ENCODE measurements around the gene FHDC1.
"Not testable (repeated sequence)": the region's sequence is repeated elsewhere in the genome, so short reads cannot be mapped to it uniquely, and the experiment has no call there.

FHDC1 gene, protein sequence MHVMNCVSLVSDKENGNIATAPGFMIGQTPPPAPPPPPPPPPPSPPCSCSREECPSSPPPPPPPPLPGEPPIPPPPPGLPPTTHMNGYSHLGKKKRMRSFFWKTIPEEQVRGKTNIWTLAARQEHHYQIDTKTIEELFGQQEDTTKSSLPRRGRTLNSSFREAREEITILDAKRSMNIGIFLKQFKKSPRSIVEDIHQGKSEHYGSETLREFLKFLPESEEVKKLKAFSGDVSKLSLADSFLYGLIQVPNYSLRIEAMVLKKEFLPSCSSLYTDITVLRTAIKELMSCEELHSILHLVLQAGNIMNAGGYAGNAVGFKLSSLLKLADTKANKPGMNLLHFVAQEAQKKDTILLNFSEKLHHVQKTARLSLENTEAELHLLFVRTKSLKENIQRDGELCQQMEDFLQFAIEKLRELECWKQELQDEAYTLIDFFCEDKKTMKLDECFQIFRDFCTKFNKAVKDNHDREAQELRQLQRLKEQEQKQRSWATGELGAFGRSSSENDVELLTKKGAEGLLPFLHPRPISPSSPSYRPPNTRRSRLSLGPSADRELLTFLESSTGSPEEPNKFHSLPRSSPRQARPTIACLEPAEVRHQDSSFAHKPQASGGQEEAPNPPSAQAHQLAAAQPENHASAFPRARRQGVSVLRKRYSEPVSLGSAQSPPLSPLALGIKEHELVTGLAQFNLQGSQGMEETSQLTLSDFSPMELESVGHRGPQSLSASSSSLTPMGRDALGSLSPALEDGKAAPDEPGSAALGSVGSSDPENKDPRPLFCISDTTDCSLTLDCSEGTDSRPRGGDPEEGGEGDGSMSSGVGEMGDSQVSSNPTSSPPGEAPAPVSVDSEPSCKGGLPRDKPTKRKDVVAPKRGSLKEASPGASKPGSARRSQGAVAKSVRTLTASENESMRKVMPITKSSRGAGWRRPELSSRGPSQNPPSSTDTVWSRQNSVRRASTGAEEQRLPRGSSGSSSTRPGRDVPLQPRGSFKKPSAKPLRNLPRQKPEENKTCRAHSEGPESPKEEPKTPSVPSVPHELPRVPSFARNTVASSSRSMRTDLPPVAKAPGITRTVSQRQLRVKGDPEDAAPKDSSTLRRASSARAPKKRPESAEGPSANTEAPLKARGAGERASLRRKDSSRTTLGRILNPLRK

GRCh38 chr4:152935631-152936445, at the start of gene FHDC1:
TSS of gene FHDC1 (plus strand) at chr4:152936323. CDS start at chr4:152943058, 6,735 bp downstream.
- DNase-seq: no peak

DNA sequence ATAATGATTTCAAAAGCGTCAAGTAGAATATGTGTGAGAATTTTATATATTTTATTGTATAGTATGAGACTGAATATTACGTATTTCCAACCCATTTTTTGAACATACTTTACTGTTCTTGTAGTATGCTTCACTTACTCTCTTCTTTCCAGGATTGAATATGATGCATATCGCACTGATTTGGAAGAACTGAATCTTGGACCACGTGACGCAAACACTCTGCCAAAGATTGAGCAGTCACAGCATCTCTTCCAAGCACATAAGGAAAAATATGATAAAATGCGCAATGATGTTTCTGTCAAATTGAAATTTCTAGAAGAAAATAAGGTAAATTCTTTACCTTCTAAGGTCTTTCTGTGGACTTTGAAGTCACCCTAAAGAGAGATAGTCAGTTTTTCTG, 48.1 kb upstream of the FHDC1 start:
- DNase-seq: no peak

GRCh38 chr4:152892974-152893373, 43.1 kb upstream of the FHDC1 start:
- DNase-seq: no peak

GRCh38 chr4:152894673-152895072, 41.5 kb upstream of the FHDC1 start:
- DNase-seq: no peak

GRCh38 chr4:152896811-152897210, 39.3 kb upstream of the FHDC1 start:
- DNase-seq: no peak

DNA sequence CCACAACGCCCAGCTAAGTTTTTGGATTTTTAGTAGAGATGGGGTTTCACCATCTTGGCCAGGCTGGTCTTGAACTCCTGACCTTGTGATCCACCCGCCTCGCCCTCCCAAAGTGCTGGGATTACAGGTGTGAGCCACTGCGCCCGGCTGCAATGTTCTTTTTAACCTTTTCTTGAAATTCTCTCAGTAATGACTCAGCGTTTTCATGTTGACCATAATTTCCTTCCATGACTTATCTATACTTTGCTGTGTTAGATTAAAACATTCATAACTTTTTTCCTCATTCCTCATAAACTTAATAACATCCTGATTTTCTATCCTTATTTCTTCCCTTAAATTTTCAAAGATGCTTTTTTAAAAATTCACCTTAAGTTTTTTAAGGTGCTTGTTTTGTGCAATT, 38.0 kb upstream of the FHDC1 start:
- DNase-seq: not testable (repeated sequence)

DNA sequence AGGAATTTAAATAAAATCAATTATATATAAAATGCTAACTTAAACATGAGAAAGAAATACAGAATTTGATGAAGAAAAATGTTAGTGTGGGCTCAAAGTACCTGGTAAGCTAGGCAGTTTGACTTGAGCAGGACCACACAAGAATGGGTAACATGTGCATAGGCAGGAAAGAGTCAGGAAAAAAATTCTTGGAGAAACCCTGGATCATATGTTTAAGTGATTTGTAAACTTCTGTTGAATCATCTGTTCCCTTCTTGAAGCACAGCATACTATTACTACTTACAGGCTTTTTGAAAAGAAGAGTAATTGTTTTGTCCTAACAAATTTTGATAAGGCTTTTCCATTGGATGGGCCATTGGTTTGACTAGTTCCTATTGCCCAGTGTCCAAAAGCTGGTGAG, 37.5 kb upstream of the FHDC1 start:
- DNase-seq: no peak

- DNase-seq: no peak
Measured at GRCh38 chr4:152900395-152900794, 35.7 kb upstream of the FHDC1 start.

DNA sequence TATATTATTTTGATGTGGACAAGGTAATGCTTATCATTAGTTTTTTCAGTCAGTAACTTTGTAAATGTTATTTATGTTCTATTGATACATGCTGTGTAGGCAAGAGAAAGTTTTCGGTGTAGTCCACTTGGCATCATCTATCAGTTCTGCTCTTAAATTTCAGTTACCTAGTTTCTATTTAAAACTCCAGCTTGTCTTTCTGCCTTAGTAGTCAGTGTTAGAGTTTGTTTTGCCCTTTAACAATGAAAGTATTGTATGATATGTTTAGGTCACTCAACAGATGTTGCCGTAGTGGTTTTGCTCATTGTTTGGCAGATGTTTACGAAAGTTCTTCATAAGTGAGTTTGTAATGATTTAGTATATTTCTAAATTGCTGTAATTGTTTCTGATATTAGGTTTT, 34.9 kb upstream of the FHDC1 start:
- DNase-seq: no peak

- DNase-seq: no peak
Measured at GRCh38 chr4:152903658-152904057, 32.5 kb upstream of the FHDC1 start.

- no peak for DNase-seq
Measured at GRCh38 chr4:152909901-152910300, 26.2 kb upstream of the FHDC1 start.

- DNase-seq: no peak
Measured at GRCh38 chr4:152910521-152910920, 25.6 kb upstream of the FHDC1 start.

DNA sequence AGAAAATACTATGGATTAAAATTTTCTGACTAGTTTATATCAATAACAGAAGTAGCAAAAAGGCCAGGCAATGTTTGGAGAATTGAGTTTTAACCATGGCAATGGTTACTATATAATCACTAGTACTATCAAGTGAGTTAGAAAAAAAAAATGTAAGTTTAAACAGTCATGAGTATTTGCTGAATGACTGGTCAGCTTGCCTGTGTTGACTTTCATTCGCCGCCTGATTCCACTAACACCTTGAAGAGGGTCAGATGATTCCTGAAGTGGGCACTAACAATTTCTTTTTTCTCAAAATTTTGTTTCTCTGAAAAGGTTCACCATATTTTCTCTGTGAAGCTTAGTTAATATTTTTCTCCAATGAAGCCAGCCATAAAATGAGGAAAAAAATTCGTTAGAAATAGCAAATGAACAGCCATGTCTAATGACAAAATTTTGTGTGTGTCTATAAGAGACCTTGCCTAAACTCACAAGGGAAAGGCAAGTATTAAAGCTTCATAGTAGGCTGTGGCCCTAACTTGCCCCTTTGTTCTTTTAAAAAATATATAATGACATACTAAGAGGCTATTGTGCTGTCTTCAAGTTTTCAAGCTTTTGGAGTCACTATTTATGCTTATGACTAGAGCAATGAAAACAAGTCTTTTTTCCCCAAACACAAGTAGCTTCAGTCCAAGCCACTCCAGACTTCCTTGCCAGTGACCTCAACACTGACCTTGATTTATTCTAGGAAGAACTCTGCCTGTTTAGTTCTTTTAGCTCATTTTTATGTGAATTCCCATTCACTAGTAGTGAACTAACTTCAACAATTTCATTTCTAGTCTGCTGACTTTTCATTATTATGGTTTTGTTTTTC, 18.4 kb upstream of the FHDC1 start:
- no peak for DNase-seq

GRCh38 chr4:152919826-152920225, 16.3 kb upstream of the FHDC1 start:
- no peak for DNase-seq

DNA sequence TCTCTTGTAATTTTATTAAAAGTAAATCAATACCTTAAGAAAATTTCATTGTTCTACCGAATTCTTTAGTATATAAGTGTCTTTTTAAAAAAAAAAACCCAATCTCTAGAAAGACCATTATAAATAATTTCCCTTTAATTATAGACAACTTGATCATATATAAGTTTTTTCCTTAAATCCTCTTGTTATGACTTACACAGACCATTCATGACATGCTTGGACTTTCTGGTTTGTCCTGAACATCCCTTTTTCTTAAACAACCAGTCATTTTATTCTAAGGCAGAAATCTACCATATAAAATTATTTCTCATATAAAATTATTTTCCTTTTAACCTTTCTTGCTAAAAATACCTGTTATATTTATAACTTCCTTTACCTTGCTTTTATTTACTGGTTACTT, 15.4 kb upstream of the FHDC1 start:
- no peak for DNase-seq

- no peak for DNase-seq
Measured at GRCh38 chr4:152921284-152921683, 14.8 kb upstream of the FHDC1 start.

DNA sequence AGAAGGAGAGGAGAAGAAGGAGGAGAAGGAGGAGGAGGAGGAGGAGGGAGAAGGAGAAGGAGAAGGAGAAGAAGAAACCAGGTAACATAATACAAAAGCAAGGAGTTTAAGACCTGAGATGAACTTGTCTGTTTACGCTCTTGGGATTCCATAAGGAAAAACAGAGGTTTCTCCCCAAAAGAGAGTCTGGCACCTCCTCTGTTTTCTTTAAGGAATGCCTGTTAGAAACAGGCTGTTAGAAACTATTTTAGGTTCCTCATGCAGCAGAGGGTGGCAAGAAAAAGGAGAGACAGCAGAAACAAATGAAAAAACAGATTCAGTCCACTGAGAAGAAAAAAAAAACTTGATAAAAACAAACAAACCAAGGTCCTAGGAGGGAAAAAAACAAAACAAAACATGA, 10.3 kb upstream of the FHDC1 start:
- no peak for DNase-seq

GRCh38 chr4:152926959-152927358, 9.2 kb upstream of the FHDC1 start:
- DNase-seq: no peak

- DNase-seq: no peak
Measured at GRCh38 chr4:152927737-152928136, 8.4 kb upstream of the FHDC1 start.

DNA sequence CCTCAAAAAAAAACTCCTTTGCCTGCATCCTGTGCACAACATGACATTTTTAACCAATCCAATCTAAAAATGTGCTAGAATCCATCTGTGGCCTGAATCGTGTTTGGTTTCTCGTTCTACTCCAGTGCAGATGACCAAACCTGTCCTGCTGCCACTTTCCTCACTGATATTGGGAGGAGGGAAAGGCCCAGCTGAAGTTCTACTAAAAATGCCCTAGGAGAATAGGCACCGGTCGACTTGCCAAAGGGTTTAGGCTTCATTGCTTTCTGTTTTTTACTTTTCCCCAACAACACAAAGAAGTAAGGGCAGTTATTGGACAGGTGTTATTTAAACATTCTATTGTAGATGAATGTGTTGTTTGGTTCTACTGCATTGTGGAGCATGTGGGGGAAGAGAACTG, 7.8 kb upstream of the FHDC1 start:
- DNase-seq: no peak

GRCh38 chr4:152929888-152930287, 6.2 kb upstream of the FHDC1 start:
- no peak for DNase-seq

GRCh38 chr4:152935143-152935542, 980 bp upstream of the FHDC1 start:
- no peak for DNase-seq

Measured in left hindlimb (tissue), 1 donor.